SK-N-MC (cell line): ENCODE data around the gene MSX1.

Experiments
- EZH2 ChIP-seq: fragments of 200-600 bp; sonication (generic); IDR thresholded peaks from one replicate; pipeline ENCODE4 v1.6.1; 2017; ENCODE audit warnings: antibody characterized with exemption
- FOXP2 ChIP-seq: optimal IDR thresholded peaks from 2 replicates; pipeline ENCODE3; 2011; ENCODE audit warnings: mild to moderate bottlenecking, moderate library complexity; ENCODE audit not compliant: insufficient read depth; ENCODE audit errors: extremely low read length, control extremely low read depth
- POLR2AphosphoS5 ChIP-seq: IDR thresholded peaks from 2 replicates; pipeline ENCODE4 v1.6.1; 2012; ENCODE audit warnings: mild to moderate bottlenecking, low read depth, low read length, borderline replicate concordance

- TF ChIP-seq FOXP2 (no peak), POLR2AphosphoS5 (no peak), EZH2 (no peak)
These were observed 11.2 kb downstream of the MSX1 start for GRCh38 chr4:4870576-4871241.
